WTC11 (cell line): Measurements from ENCODE around the gene SNTA1. TPM values are rescaled to one million over a fixed set of nuclear protein-coding genes. Genes with fewer than 3 reads are reported as not detected.

Experiments
- ATAC-seq: fragments of 200-7000 bp; cut with Tn5 transposase; 2 replicates; pipeline ENCODE4 v1.10.0; 2021; ENCODE audit warnings: mild to moderate bottlenecking, moderate library complexity
- CTCF ChIA-PET: fragments of 300-600 bp; sonication (Branson Sonifier 250); formaldehyde crosslinking; loops from one replicate; lab custom pipeline; 2021; ENCODE audit warnings: antibody characterized with exemption; lab: Charles Lee
- POLR2A ChIA-PET: fragments of 350-600 bp; sonication (Branson Sonifier 250); formaldehyde crosslinking; loops from one replicate; lab custom pipeline; 2021; ENCODE audit warnings: antibody characterized with exemption; lab: Charles Lee
- DNase-seq: peaks from one replicate; pipeline ENCODE4 v3.0.0; 2021; ENCODE audit warnings: low spot score
- H3K27ac Mint-ChIP-seq: 2 replicates; pipeline ENCODE4 v1.8.0; 2021; ENCODE audit warnings: mixed read lengths
- H3K27me3 Mint-ChIP-seq: 2 replicates; pipeline ENCODE4 v1.8.0; 2021; ENCODE audit warnings: low read depth, mild to moderate bottlenecking, moderate library complexity, mixed read lengths
- H3K36me3 Mint-ChIP-seq: 2 replicates; pipeline ENCODE4 v1.8.0; 2021; ENCODE audit warnings: mixed read lengths
- H3K4me1 Mint-ChIP-seq: 2 replicates; pipeline ENCODE4 v1.8.0; 2022; ENCODE audit warnings: mixed read lengths
- H3K4me3 Mint-ChIP-seq: 2 replicates; pipeline ENCODE4 v1.8.0; 2021; ENCODE audit warnings: mild to moderate bottlenecking, moderate library complexity, mixed read lengths
- H3K9me3 Mint-ChIP-seq: 2 replicates; pipeline ENCODE4 v1.8.0; 2021; ENCODE audit warnings: mixed read lengths
- ARID4B ChIP-seq: sonication (generic); formaldehyde crosslinking; IDR thresholded peaks from 2 replicates; pipeline ENCODE4 v1.8.0; 2023; ENCODE audit warnings: missing genetic modification reagents, mild to moderate bottlenecking, borderline replicate concordance
- ATF1 ChIP-seq: sonication (generic); formaldehyde crosslinking; IDR thresholded peaks from 2 replicates; pipeline ENCODE4 v1.8.1; 2023; ENCODE audit warnings: mild to moderate bottlenecking, moderate library complexity, missing genetic modification reagents
- CBFB ChIP-seq: sonication (generic); formaldehyde crosslinking; IDR thresholded peaks from 2 replicates; pipeline ENCODE4 v1.8.1; 2022; ENCODE audit warnings: mild to moderate bottlenecking, low read depth, missing genetic modification reagents
- E2F1 ChIP-seq: sonication (generic); formaldehyde crosslinking; IDR thresholded peaks from 2 replicates; pipeline ENCODE4 v1.8.0; 2022; ENCODE audit warnings: mild to moderate bottlenecking, missing genetic modification reagents
- NFE2L1 ChIP-seq: sonication (generic); formaldehyde crosslinking; IDR thresholded peaks from 2 replicates; pipeline ENCODE4 v1.8.1; 2023; ENCODE audit warnings: missing genetic modification reagents
- PRDM15 ChIP-seq: sonication (generic); formaldehyde crosslinking; IDR thresholded peaks from 2 replicates; pipeline ENCODE4 v1.8.0; 2022; ENCODE audit warnings: missing genetic modification reagents
- RELA ChIP-seq: sonication (generic); formaldehyde crosslinking; IDR thresholded peaks from 2 replicates; pipeline ENCODE4 v1.8.1; 2022; ENCODE audit warnings: missing genetic modification reagents, mild to moderate bottlenecking, borderline replicate concordance
- STAT6 ChIP-seq: sonication (generic); formaldehyde crosslinking; conservative IDR thresholded peaks from 2 replicates; pipeline ENCODE4 v1.8.1; 2023; ENCODE audit warnings: mild to moderate bottlenecking, low read depth, missing genetic modification reagents, moderate library complexity
- ZNF138 ChIP-seq: sonication (generic); formaldehyde crosslinking; conservative IDR thresholded peaks from 2 replicates; pipeline ENCODE4 v1.8.1; 2022; ENCODE audit warnings: mild to moderate bottlenecking, moderate library complexity, missing genetic modification reagents
- total RNA-seq: library from RNA; stranded (reverse); gene quantifications from 3 replicates; pipeline ENCODE4 v1.2.3, GENCODE V29; 2021
- TF ChIP-seq, protein P1 (sequence below): fragments of 250-450 bp; sonication (Bioruptor Pico); IDR thresholded peaks from 2 replicates; pipeline ENCODE4 v1.9.0; 2021; ENCODE audit warnings: moderate library complexity, mild to moderate bottlenecking, inconsistent platforms, borderline replicate concordance
- TF ChIP-seq, protein P2 (sequence below): sonication (generic); formaldehyde crosslinking; IDR thresholded peaks from 2 replicates; pipeline ENCODE4 v1.8.1; 2023; ENCODE audit warnings: mild to moderate bottlenecking, missing genetic modification reagents, moderate library complexity
- TF ChIP-seq, protein P3 (sequence below): sonication (generic); formaldehyde crosslinking; IDR thresholded peaks from 2 replicates; pipeline ENCODE4 v1.8.1; 2023; ENCODE audit warnings: mild to moderate bottlenecking, missing genetic modification reagents

The SNTA1 gene
- total RNA-seq, 1 experiment from 2014 or later: 5.3 TPM

- TF ChIP-seq, protein P1, sequence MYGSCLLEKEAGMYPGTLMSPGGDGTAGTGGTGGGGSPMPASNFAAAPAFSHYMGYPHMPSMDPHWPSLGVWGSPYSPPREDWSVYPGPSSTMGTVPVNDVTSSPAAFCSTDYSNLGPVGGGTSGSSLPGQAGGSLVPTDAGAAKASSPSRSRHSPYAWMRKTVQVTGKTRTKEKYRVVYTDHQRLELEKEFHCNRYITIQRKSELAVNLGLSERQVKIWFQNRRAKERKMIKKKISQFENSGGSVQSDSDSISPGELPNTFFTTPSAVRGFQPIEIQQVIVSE (CRISPR knock-in tag): no peak
- TF ChIP-seq STAT6 (CRISPR knock-in tag): no peak
These were observed 70.5 kb downstream of the SNTA1 start (continued) for GRCh38 chr20:33372993-33373441.

GRCh38 chr20:33370291-33370690 is 73.3 kb downstream of the SNTA1 start:
- no peaks in the 10 kb centered on the region for H3K4me1 Mint-ChIP-seq
- POLR2A ChIA-PET: no interaction called here
- H3K9me3 Mint-ChIP-seq: no peaks in the 10 kb centered on the region
- no peak for TF ChIP-seq ZNF138
- no peak for TF ChIP-seq ATF1 (CRISPR knock-in tag)
- TF ChIP-seq, protein P2, sequence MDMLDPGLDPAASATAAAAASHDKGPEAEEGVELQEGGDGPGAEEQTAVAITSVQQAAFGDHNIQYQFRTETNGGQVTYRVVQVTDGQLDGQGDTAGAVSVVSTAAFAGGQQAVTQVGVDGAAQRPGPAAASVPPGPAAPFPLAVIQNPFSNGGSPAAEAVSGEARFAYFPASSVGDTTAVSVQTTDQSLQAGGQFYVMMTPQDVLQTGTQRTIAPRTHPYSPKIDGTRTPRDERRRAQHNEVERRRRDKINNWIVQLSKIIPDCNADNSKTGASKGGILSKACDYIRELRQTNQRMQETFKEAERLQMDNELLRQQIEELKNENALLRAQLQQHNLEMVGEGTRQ (CRISPR knock-in tag): no peak
- no peak for TF ChIP-seq RELA (CRISPR knock-in tag)
- no peak for TF ChIP-seq E2F1 (CRISPR knock-in tag)
- TF ChIP-seq, protein P3, sequence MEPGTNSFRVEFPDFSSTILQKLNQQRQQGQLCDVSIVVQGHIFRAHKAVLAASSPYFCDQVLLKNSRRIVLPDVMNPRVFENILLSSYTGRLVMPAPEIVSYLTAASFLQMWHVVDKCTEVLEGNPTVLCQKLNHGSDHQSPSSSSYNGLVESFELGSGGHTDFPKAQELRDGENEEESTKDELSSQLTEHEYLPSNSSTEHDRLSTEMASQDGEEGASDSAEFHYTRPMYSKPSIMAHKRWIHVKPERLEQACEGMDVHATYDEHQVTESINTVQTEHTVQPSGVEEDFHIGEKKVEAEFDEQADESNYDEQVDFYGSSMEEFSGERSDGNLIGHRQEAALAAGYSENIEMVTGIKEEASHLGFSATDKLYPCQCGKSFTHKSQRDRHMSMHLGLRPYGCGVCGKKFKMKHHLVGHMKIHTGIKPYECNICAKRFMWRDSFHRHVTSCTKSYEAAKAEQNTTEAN (CRISPR knock-in tag): no peak
- TF ChIP-seq ARID4B (CRISPR knock-in tag): no peak
- TF ChIP-seq NFE2L1 (CRISPR knock-in tag): no peak
- no peak for TF ChIP-seq CBFB
- TF ChIP-seq PRDM15 (CRISPR knock-in tag): no peak
- TF ChIP-seq, protein P1 (CRISPR knock-in tag): no peak
- H3K27ac Mint-ChIP-seq: no peak overlapping the region
- peaks cover 48% of the 10 kb centered on the region for H3K36me3 Mint-ChIP-seq
- DNase-seq (no peak), ATAC-seq (no peak)
- no peak overlapping the region for H3K4me3 Mint-ChIP-seq
- H3K27me3 Mint-ChIP-seq: no peaks in the 10 kb centered on the region
- CTCF ChIA-PET: no interaction called here
